GM12865 (cell line): ENCODE data around the gene COX8C.
"Not testable (repeated sequence)": the region's sequence is repeated elsewhere in the genome, so short reads cannot be mapped to it uniquely, and the experiment has no call there.

Experiments
- DNase-seq: peaks from one replicate; pipeline ENCODE4 v3.0.0; 2010; ENCODE audit warnings: low read depth
- H3K4me3 ChIP-seq: 2 replicates; pipeline ENCODE4 v1.5.1; 2011; ENCODE audit warnings: mild to moderate bottlenecking, low read depth, low read length, control low read depth
- TF ChIP-seq, protein P1 (sequence below): IDR thresholded peaks from 2 replicates; pipeline ENCODE4 v1.5.1; 2011; ENCODE audit warnings: low read length, control low read depth, low read depth, inconsistent platforms; ENCODE audit not compliant: insufficient read depth; ENCODE audit errors: missing control alignments

The COX8C gene

DNA sequence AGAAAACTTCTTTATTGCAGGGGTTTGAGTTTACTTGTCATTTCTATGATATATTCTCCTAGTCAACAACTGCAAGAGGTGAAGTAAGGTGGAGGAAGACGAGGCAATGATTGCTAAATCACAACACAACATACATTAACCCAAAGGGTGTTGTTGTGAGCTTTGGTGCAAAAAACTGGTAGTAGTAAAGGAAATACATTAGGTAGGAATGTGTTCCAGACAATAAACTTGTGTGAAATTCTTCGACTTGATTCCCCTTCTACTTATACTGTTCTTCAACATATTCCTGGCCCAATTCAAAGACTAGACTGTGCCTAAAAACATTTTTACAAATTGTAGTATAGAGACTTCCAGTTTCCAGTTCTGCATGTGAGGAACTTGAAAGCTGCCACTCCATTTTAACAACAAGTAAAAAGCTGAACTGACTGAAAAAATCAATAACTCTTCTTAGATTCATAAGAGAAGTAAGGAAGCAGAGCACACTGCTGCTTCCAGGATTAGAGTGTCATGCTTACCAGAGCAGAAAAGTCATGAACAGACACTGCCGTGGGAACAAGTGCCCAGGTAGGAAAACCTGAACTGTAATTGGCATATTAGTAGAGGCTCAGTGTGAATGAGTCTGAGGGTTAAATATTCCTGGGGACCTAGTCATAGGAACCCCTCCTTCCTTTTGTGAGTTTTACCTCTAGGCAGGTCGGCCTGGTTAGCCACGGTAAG lies 22.2 kb downstream of the COX8C start:
- DNase-seq: no peak
- H3K4me3 ChIP-seq: peak overlapping the region; percentile 27
- TF ChIP-seq, protein P1, sequence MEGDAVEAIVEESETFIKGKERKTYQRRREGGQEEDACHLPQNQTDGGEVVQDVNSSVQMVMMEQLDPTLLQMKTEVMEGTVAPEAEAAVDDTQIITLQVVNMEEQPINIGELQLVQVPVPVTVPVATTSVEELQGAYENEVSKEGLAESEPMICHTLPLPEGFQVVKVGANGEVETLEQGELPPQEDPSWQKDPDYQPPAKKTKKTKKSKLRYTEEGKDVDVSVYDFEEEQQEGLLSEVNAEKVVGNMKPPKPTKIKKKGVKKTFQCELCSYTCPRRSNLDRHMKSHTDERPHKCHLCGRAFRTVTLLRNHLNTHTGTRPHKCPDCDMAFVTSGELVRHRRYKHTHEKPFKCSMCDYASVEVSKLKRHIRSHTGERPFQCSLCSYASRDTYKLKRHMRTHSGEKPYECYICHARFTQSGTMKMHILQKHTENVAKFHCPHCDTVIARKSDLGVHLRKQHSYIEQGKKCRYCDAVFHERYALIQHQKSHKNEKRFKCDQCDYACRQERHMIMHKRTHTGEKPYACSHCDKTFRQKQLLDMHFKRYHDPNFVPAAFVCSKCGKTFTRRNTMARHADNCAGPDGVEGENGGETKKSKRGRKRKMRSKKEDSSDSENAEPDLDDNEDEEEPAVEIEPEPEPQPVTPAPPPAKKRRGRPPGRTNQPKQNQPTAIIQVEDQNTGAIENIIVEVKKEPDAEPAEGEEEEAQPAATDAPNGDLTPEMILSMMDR: no peak

- peak overlapping the region; percentile 27 for H3K4me3 ChIP-seq
- TF ChIP-seq, protein P1: no peak
- peak; percentile 89 for DNase-seq
These were observed 22.8 kb downstream of the COX8C start for GRCh38 chr14:93369713-93370266.

DNA sequence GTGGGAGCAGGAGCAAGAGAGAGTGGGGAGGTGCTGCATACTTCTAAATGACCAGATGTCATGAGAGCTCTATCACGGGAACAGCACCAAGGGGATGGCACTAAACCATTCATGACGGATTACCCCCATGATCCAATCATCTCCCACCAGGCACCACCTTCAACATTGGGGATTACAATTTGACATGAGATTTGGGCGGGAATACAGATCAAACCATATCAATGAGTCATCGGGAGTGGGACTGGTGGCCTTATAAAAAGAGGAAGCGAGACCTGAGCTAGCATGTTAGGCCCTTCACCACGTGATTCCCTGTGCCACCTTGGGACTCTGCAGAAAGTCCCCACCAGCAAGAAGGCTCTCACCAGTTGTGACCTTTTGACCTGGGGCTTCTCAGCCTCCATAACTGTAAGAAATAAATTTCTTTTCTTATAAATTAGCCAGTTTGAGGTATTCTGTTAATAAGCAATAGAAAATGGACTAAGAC lies 28.7 kb downstream of the COX8C start:
- H3K4me3 ChIP-seq: no peak overlapping the region
- peak; percentile 92 for DNase-seq
- TF ChIP-seq, protein P1: no peak

- no peak for DNase-seq
- H3K4me3 ChIP-seq: no peak overlapping the region
- TF ChIP-seq, protein P1: no peak
These were observed 32.8 kb downstream of the COX8C start for GRCh38 chr14:93379831-93380230.

GRCh38 chr14:93381644-93382043 lies 34.7 kb downstream of the COX8C start:
- no peak overlapping the region for H3K4me3 ChIP-seq
- TF ChIP-seq, protein P1: no peak
- DNase-seq: peak; percentile 48

DNA sequence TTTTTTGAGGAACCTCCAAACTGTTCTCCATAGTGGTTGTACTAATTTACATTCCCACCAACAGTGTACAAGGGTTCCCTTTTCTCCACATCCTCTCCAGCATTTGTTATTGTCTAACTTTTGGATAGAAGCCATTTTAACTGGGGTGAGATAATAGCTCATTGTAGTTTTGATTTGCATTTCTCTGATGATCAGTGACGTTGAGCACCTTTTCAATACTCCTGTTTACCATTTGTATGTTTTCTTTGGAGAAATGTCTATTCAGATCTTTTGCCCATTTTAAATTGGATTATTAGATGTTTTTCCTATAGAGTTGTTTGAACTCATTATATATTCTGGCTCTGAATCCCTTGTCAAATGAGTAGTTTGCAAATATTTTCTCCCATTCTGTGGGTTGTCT lies 37.3 kb downstream of the COX8C start:
- not testable (repeated sequence) for DNase-seq, H3K4me3 ChIP-seq

DNA sequence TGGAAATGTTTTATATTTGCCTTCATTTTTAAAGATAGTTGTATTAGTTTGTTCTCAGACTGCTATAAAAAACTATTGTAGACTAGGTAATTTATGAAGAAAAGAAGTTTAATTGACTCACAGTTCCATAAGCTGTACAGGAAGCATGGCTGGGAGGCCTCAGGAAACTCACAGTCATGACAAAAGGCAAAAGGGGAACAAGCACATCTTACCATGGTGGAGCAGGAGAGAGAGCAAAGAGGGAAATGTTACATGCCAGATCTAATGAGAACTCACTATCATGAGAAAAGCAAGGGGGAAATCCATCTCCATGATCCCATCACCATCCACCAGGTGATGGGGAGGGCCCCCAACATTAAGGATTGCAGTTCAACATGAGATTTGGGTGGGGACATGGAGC lies 48.2 kb downstream of the COX8C start:
- peak; percentile 37 for DNase-seq

More for the DNA sequence above, 48.2 kb downstream of the COX8C start:
- TF ChIP-seq, protein P1: no peak
- no peak overlapping the region for H3K4me3 ChIP-seq
